Measurements from ENCODE around the gene ITGA2.
"Not testable (repeated sequence)": the region's sequence is repeated elsewhere in the genome, so short reads cannot be mapped to it uniquely, and the experiment has no call there.

ITGA2 gene

DNA sequence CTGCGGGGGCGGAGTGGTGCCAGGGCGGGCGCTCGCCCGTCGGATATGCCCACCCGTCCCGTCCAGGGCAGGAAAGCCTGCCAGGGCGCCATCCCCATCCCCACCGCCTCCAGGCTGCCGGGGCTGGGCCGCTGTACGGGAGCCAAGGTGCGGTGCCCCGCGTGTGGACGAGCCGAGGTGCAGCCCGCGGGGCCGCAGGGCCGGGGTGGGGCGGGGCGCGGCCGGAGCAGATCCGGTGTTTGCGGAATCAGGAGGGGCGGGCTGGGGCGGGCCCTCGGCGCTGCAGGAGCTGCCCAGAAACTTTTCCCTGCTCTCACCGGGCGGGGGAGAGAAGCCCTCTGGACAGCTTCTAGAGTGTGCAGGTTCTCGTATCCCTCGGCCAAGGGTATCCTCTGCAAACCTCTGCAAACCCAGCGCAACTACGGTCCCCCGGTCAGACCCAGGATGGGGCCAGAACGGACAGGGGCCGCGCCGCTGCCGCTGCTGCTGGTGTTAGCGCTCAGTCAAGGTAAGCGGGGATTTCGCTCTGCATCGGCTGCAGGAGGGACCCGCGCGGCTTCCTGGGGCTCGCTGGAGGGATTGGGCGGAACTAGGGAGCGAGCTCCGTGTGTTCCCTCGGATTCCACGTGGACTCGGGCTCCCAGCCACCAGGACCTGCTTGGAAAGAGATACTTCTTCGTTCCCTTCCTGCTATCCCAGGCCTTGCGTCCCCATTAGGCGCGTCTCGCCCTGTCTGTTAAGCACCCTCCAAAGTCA is at the start of gene ITGA2:
TSS of gene ITGA2 (plus strand) at position 328 of the 756 bp plus-strand sequence. CDS start at position 445, 117 bp downstream.
- peak; percentile 33 for DNase-seq

- no peak for DNase-seq
These were observed 45.9 kb upstream of the ITGA2 start for GRCh38 chr5:52943285-52943684.

DNA sequence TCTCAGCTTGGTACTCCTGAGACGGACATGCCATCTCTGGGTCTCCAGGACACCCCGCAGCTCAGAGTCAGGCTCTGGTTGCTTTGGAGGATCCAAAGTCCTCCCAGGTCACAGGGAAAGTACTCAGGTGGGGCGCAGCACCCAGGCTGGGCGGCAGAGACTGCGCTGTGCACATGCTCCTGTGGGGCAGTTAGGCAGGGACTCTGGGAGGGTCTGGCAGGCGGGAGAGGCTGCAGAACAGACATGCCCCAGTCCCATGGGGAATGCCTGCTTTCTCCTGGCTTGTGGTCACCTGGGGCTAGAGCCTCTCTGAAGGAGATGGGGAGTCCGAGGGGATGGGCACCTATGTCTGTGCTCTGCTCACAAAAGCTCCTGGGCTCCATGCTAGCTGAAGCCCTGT is 45.3 kb upstream of the ITGA2 start:
- no peak for DNase-seq

- no peak for DNase-seq
These were observed 44.1 kb upstream of the ITGA2 start for GRCh38 chr5:52945040-52945439.

GRCh38 chr5:52947208-52947607 is 41.9 kb upstream of the ITGA2 start:
- DNase-seq = no peak

- DNase-seq = no peak
These were observed 41.3 kb upstream of the ITGA2 start for GRCh38 chr5:52947851-52948250.

GRCh38 chr5:52948418-52949076 is 40.6 kb upstream of the ITGA2 start:
- peak; percentile 31 for DNase-seq

- DNase-seq = no peak
These were observed 38.5 kb upstream of the ITGA2 start for GRCh38 chr5:52950686-52951085.

DNA sequence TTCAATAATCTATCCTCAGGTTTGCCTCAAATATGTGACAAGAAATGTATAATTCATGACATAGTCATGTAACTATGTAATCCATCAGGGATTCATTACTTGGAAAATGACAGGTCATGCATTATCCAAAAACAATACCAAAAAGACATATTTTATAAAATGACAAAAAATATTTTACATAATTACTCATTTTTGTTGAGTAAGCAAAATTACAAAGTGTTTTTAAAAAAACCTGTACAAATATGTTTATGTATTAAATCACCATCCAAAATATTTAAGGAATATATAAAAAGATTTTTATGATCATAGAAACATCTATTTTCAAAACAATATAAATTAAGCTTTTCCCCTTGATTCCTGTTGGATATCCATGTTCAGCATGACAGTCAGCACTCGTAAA is 36.7 kb upstream of the ITGA2 start:
- DNase-seq = no peak

DNA sequence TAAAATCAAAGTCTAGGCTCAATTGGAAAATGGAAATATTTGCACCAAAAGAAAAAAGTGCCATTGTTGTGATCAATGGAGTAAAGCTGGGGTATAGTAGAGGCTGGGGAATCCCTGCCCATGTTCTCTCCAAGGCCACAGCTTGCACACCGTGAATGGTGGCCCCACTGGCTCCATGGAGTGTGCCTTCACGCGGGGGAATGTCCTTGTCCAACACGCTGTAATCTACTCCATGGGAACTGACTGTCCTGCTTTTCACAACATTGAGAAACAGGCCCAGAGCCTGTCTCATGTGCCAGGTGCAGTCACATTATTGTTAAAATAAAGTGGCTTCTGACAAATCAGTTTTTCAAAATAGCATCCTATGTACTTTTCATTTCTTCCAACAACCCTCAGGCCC is 33.1 kb upstream of the ITGA2 start:
- no peak for DNase-seq

DNA sequence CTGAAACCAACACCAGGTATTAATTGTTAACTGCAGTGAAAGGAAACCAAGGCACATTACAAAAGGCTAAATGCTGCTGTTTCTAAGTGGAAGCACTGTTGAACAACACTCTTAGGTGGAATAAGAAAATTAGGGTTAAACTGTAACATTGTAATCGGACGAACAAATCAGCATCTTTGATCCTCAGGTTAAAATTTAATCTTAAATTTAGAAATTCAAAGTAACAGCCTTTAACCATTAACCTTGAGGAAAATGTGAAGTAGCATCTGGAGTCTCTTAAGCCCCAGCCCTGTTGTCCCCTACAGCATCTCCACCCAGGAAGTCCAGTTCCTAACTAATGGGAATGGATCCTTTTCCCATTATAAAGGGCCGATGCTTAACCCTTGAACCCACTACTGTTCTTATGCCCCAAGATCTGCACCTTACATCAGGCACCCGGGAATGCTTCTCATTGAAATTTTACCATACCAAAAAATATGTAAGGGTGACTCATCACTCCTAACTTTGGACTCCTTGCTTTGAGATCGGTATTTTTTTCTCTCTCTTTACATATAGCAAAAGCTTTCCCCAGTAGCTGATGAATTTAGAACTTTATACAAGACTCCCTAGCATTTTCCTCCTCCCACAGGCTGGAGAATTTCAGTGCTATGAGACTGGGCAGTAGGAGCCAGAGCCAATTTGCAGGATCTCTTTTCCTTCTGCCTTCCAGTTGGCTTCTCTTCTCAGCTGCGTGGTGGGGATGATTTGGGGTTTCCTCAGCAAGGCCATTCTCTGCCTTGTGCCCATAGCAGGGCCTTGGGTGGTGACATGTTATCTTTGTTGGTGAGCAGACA is 32.0 kb upstream of the ITGA2 start:
- no peak for DNase-seq

DNA sequence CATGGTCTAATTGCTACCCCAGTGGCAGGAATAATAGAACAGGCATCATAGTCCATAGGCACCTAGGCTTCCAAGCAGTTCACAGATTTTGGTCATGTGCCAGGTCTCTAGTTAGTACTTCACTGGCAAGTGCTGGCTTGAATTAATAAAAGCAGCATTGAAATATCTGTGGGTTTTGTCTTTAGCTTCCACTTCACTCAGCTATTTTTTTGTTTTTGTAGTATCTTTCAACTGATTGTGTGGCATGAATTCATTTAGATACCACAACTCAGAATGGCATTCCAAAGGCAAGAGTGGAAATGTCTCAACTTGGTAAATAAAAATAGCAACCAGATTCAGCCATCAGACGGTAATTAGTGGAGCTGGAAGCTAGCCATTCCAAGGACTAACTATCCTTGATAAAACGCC is 27.9 kb upstream of the ITGA2 start:
- DNase-seq = no peak

DNA sequence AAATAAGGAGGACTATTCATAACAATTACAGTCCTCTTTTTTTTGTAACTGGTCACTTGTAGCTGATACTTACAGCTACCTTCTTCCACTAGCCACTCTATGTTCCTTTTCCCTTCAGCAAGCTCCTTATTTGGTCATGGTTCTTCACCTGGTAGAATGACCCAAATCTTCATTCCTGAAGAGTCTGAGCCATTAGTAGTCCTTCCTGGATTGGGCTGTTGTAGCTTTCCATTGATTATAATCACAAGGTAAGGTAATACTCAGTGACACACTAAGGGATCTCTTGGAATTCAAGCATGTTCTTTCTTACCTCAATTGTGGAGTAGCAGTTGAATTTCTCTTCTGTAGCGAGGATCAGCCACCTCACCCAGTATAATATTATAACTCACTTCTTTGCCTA is 25.5 kb upstream of the ITGA2 start:
- DNase-seq = no peak

GRCh38 chr5:52964138-52964537 is 25.0 kb upstream of the ITGA2 start:
- no peak for DNase-seq

DNA sequence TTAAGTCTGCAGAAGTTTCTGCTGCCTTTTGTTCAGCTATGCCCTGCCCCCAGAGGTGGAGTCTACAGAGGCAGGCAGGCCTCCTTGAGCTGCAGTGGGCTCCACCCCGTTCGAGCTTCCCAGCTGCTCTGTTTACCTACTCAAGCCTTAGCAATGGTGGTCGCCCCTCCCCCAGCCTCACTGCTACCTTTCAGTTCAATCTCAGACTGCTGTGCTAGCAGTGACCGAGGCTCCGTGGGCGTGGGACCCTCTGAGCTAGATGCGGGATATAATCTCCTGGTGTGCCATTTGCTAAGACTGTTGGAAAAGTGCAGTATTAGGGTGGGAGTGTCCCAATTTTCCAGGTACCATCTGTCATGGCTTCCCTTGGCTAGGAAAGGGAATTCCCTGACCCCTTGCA is 13.0 kb upstream of the ITGA2 start:
- DNase-seq = not testable (repeated sequence)

GRCh38 chr5:52977264-52977897 is 11.8 kb upstream of the ITGA2 start:
- no peak for DNase-seq

GRCh38 chr5:52981507-52981906 is 7.6 kb upstream of the ITGA2 start:
- no peak for DNase-seq

DNA sequence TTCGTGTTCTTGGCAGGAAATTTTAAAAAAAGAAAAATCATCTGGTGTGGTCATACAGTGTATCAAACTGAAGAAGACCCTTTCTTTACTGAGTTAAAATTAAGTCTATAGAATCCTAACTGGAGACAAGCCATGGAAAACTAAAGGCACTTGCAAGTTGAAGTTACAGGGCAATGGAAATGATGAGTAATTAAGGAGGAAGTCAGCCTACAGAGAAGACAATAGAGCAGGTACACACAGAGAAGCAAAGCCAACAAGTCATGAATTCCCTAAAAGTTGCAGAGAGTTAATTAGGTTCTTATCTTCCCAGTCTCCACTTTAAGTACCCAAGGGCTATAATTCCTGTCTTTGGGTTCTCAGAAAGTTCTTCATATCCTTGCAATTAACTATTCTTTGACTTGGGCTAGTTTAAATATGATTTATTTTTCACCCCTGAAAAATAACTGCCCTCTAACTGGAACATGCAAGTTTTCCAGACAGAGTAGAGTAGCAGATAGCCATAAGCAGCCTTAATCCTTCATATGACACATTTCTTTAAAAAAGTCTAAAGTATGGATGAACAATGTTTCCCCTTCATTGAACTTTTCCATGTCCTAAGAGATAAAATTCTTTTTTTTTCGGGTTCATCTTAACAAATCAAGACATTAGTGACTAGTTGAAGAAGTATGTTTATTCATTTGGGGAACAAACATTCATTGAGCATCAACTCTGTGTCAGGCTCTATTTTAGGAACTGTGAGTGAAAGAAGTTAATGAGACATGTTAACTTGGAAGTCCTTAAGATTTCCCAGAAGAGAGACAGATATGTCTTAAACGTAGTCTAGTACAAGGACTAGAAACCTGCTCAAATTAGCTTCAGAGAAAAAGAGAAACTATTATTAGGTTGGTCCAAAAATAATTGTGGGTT is 5.2 kb upstream of the ITGA2 start:
- DNase-seq = no peak

- no peak for DNase-seq
These were observed 3.8 kb upstream of the ITGA2 start for GRCh38 chr5:52985306-52985705.

GRCh38 chr5:52987711-52988331 is 1.3 kb upstream of the ITGA2 start:
- no peak for DNase-seq

- no peak for DNase-seq
These were observed 672 bp upstream of the ITGA2 start for GRCh38 chr5:52988335-52989024.
